Left lung (tissue), 10 donors: Measurements from ENCODE around the gene SIX3. TPM values are rescaled to one million over a fixed set of nuclear protein-coding genes. Genes with fewer than 3 reads are reported as not detected.

Experiments
- ATAC-seq: fragments of 200-7000 bp; cut with Tn5 transposase; one replicate; pipeline ENCODE4 v1.9.1; 2020; ENCODE audit warnings: moderate library complexity
- DNase-seq, 4 donors: peaks; one replicate each; pipeline ENCODE4 v3.0.0-alpha.2; 2013 to 2020
- H3K27ac ChIP-seq, 2 donors: fragments of 200-600 bp; sonication (generic) in 1 of 2; one replicate each; pipeline versions ENCODE4 v1.5.0 to v1.8.0; 2020 to 2021
- H3K27me3 ChIP-seq, 2 donors: fragments of 200-600 bp; sonication (generic) in 1 of 2; one replicate each; pipeline versions ENCODE4 v1.5.0 to v1.8.0; 2020 to 2021
- H3K36me3 ChIP-seq, 2 donors: fragments of 200-600 bp; sonication (generic) in 1 of 2; one replicate each; pipeline versions ENCODE4 v1.5.0 to v1.8.0; 2020 to 2021
- H3K4me1 ChIP-seq, 2 donors: fragments of 200-600 bp; one replicate each; pipeline ENCODE4 v1.8.0; 2021
- H3K4me3 ChIP-seq, 2 donors: fragments of 200-600 bp; sonication (generic) in 1 of 2; one replicate each; pipeline versions ENCODE4 v1.5.0 to v1.8.0; 2020 to 2021; ENCODE audit warnings: mild to moderate bottlenecking in 1 of 2
- H3K9me3 ChIP-seq, 2 donors: fragments of 200-600 bp; sonication (generic) in 1 of 2; one replicate each; pipeline versions ENCODE4 v1.5.0 to v1.8.0; 2020 to 2021
- CTCF ChIP-seq, 2 donors: fragments of 200-600 bp; sonication (generic) in 1 of 2; IDR thresholded peaks; one replicate each; pipeline versions ENCODE4 v1.5.0 to v1.8.0; 2021; ENCODE audit warnings: antibody characterized with exemption in 2 of 2
- intact Hi-C, 2 donors: fragments of 100-400 bp; cut with DNase I; formaldehyde crosslinking; loops; one replicate each; pipeline versions ENCODE4 v1.11.2 to v1.14.2; 2022
- polyA plus RNA-seq, 6 donors: library from polyadenylated mRNA; unstranded; fragments of 120-200 nt; gene quantifications; one replicate each; pipeline ENCODE4 v1.2.1, GENCODE V29; 2013; ENCODE audit not compliant: insufficient read length in 6 of 6
- total RNA-seq, 2 donors: library from RNA; stranded (reverse); fragmentation: NEBNext Ultra II Directional; extraction: Animal tissue kit (Norgen Biotek cat#: 25700); gene quantifications; one replicate each; pipeline ENCODE4 v1.2.1, GENCODE V29; 2021
- donor health status: DM: no; HTN: yes; CAD: no.
- donor health status: DM: no; HTN: no; CAD: no.

Gene SIX3
- total and polyA plus RNA-seq, 8 donors, result not detected

- Histone ChIP-seq H3K36me3 (no peaks in the 10 kb centered on the region), H3K4me3 (no peak overlapping the region), H3K9me3 (no peaks in the 10 kb centered on the region), H3K27ac (no peak overlapping the region), H3K27me3 (peaks cover 83 to 100% of the 10 kb centered on the region in 2 donors), H3K4me1 (peaks cover 6 to 34% of the 10 kb centered on the region in 2 donors)
- TF ChIP-seq CTCF (IDR thresholded peaks at IDR 0.05), result no peak
- intact Hi-C loops, result no loop called here
- ATAC-seq, result no peak
- DNase-seq, result no peak
Measured at GRCh38 chr2:44944952-44945612, 3.6 kb downstream of the SIX3 start.

DNA sequence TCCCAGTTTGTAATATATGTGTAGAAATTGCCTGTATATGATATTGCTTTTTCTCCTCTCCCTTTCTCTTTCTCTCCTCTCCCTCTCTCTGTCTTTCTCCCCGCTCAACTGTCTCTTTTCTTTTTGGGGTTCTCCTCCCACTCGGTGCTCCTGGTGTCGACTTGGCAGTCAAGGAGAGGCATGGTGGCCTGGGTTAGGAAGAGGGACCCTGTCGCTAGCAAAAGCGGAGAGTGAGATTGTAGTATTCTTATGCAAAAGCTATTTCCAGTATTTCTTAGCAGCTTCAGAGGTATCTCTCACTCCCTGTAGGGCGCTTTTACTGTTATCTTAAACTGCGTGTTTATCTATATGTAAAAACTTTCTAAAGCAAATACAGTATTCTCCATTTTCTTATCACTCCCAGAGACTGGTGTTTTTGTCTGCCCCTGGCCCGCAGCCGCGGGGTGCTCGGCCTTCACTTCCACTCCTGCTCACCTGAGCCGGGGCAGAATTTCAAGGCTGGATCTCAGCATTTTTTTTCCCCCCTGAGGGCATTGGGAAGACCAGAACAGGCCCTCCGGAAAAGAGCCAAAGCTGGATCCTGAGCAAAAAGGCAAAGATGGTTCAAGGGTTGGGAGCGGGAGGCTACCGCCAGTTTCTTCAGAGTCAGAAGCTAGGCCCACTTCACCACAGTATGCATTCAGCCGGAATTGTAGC is 4.3 kb downstream of the SIX3 start:
- Histone ChIP-seq H3K4me1 (peaks cover 6 to 32% of the 10 kb centered on the region in 2 donors), H3K27ac (no peak overlapping the region), H3K9me3 (no peaks in the 10 kb centered on the region), H3K36me3 (no peaks in the 10 kb centered on the region), H3K4me3 (no peak overlapping the region), H3K27me3 (peaks cover 75 to 99% of the 10 kb centered on the region in 2 donors)
- ATAC-seq, result no peak
- no peak for DNase-seq
- intact Hi-C loops, result no loop called here
- no peak for TF ChIP-seq CTCF (IDR thresholded peaks at IDR 0.05)

DNA sequence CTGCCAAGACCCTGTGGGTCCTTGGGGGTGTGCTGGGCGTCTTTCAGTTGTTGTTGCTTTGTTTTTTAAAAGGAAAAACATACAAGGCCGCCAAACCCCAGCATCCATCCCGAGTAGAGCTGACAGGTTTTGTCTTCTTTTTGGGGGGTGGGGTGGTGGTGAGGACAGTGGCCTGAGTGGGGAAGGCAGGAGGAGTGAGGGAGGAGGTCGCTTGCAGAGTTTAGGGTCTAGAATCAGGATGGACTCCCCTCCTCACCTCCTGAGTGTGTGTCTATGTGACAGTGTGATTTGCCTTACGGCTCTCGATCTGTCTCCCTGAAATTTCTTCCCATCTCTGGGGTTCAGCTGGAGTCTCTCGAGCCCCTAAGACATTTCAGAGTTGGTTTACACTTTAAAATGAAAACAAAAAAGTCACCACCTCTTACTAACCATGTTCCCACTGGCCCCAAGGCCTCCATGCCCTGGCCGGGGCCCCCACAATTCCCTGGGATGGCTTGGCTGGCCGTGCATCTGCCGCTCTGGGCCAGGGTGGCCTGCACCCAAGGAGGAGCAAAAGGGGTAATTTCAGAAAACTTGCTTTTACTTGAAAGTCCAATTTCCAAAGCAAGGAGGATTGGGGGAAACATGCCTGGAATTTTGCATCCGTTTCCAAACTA is 5.0 kb downstream of the SIX3 start:
- H3K4me1 ChIP-seq, result peaks cover 6 to 27% of the 10 kb centered on the region in 2 donors
- no peaks in the 10 kb centered on the region for H3K9me3 ChIP-seq
- ATAC-seq, result no peak
- H3K27ac ChIP-seq, result no peak overlapping the region
- no peak for TF ChIP-seq CTCF (IDR thresholded peaks at IDR 0.05)
- intact Hi-C loops, result no loop called here
- H3K27me3 ChIP-seq, result peaks cover 68 to 99% of the 10 kb centered on the region in 2 donors
- DNase-seq, result no peak
- H3K36me3 ChIP-seq, result no peaks in the 10 kb centered on the region
- no peak overlapping the region for H3K4me3 ChIP-seq

- H3K27me3 ChIP-seq, result peaks cover 70 to 99% of the 10 kb centered on the region in 2 donors
Measured at GRCh38 chr2:44947028-44947375, 5.5 kb downstream of the SIX3 start.

More at GRCh38 chr2:44947028-44947375, 5.5 kb downstream of the SIX3 start:
- Histone ChIP-seq H3K9me3 (no peaks in the 10 kb centered on the region), H3K4me1 (peaks cover 7 to 26% of the 10 kb centered on the region in 2 donors), H3K4me3 (no peak overlapping the region), H3K36me3 (no peaks in the 10 kb centered on the region), H3K27ac (no peak overlapping the region)
- intact Hi-C loops, result no loop called here
- ATAC-seq (no peak), DNase-seq (no peak)
- TF ChIP-seq CTCF (IDR thresholded peaks at IDR 0.05), result no peak
